ENCODE results near the gene LGR5.

LGR5 gene

DNA sequence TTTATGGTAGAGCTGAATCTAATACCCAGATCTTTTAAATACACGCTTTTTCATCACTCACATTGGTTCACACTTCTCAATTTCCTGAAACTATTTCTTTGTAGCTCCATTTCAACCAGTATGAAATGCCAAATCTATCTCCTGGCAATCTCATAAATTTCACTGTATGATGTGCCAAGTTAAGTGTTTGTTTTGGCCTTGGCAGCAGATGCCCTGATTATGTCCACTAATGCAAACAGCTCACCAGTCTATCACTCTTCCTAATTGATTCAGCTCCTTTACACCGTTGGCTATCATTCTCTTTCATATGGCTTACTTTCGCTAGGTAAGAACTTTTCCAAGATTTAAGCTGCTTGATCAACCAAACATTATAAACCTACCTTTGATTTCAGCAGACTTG lies 165.4 kb downstream of the LGR5 start:
- DNase-seq, result no peak

DNA sequence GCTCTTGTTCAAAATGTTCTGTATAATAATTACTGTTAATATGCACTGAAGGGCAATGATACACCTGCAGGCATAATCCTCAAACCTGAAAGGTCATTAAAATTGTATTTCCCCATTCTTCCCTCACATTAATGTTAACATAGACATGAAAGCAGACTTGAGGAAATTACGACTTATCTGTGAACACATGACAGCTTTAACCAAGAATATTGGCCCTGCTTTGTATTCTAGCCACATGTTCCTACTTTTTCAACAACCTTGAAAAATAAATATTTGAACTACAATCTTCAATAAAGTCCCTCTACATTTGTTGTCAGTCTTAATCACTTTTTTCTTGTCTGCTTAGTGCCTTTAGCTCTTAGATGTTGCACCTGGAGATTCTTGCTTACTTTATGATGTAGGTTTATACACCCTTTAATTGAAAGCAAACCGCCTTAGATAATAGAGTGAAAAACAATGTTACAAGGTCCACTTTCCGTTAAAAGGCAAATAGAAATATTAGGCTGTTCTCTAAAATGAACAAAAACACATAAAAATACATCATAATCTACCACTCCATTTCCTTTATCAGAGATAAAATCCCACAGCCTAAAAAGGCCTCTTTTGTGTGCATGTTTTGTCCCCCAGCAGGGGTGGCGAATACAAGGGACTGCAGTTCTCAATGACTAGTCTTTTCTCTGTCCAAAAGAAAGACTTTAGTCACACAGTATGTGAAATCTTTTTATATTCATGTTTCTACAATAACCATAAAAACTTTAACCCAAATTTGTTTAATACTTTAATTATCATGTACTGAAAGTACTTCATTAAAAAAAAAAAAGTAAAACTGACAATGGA lies 168.1 kb downstream of the LGR5 start:
- DNase-seq, result peak; percentile 57 to 62

DNA sequence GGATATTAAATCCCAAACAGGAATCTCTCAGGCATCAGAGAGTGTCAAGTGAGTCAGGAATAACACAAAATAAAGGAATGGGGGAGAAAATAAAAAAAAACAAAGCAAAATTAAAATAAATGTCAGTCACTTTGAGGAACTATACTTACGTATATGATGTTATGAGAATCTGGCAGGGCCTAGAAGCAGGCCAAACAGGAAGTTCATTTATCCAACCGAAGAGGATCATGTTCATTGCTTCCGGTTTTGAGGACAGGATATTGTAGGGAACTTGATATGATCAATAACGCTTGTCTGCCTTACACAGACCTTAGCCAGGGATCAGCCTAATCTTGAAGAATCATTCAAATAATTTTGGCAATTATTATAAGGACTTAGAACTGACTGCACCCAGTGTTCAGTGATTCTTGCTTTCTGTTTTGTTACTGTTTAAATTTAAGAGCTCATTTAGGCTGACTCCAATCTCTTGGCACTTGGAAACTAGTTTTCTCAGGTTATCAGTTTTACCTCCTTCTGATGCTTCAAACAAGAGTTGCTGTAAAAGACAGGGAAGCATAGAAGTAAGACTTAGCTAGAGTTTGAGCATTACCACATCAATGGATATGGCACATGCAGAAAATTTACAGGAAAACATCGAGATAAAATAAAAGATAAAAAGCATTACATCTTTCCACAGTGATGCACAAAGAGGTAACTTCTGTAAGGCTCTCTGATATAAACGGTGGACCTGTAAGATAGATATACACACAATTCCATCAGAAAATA lies 170.6 kb downstream of the LGR5 start:
- no peak for DNase-seq

DNA sequence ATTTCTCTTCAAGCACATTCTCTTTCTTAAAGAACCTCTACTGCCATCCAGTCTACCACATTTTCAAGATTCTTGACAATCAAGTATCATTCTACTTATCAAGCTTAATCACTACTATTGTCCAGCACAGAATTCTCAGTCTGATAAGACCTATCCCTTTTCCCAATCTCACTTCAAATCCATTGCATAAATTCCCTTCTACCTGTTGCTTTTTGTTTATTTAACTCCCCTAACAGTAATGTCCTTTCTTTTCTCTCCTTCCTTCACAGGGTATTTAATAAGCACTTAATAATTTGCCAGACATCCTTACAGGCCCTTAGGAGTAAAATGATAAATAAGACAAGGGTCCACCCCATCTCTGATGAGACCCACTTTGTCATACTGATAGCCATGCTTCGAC lies 182.3 kb downstream of the LGR5 start:
- no peak for DNase-seq

DNA sequence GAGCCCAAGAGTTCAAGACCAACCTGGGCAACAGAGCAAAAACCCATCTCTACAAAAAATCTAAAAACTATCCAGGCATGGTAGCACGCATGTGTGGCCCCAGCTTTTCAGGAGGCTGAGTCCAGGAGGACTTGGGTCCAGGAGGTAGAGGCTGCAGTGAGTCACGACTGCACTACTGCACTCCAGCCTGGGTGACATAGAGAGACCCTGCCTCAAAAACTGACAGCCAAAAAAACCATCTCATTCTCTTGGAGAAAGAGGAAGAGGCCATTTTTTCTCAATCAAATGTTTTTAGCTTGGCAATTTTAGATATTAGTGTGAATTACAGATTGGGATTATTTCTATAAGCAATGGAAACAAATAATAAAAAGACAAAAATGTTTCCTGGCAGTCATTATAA lies 185.9 kb downstream of the LGR5 start:
- DNase-seq, result no peak

DNA sequence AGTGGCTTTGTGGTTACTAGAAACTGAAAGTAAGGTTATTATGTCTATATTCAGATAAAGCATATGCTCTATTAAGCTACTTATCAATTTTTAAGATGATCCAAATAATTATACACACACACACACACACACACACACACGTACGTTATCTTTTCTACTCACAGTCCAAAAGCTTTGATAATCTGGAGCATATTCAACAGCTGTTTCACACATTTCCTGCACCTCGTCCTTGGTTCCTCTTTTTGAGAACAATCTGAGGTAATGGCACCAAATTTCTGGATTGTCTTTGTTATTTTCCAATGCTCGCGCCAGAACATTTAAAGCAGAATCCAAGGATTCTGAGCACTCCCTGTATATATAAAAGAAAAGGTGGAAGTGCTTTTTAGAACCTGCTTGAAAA lies 186.5 kb downstream of the LGR5 start:
- DNase-seq, result no peak

DNA sequence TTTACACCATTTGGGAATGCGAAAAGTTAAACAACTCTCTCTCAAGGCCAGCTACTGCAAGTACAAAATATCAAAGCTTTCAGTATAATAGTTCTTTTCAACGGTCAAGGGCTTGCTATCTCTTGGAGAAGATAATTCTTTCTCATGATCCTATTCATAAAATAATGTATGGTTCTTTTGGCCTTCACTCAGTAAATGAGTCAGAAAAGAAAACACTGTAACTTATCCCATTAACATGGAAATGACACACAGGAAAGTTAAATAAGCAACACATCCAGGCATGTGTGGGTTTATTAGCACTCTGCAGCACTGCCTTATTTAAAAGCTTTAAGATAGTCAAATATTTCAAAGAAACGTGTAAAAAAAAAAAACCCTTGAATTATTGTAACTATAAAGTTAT lies 187.2 kb downstream of the LGR5 start:
- DNase-seq, result no peak

DNA sequence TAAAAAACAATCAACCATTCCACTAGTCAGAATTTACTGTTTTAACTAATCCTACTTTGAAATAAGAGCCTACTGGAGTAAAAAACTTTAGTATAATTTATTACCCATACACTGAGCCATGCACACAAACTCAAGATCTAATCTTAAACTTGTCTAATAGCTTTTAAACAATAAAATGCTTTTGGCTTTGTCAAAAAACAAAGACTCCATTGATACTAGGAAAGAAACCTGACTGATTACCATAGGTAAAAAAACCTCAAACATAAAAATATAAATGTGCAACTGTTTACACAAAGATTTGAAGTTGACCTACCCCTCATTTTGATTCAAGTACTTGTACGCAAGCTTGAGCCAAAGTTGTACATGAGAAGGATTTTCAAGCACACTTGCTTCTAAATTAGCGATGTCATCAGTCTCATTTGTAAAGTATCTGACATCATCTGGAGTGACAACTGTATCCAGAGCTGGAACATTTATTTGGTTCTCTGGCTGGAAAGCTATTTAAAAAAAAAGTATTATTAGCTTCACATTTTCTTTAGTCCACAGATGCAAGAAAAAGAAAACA lies 187.9 kb downstream of the LGR5 start:
- DNase-seq, result no peak
